ENCODE data around the gene KLF5. TPM values are rescaled to one million over a fixed set of nuclear protein-coding genes. Genes with fewer than 3 reads are reported as not detected.

Gene KLF5
- total and polyA plus RNA-seq, 2 donors: 3.4 to 78.5 TPM

DNA sequence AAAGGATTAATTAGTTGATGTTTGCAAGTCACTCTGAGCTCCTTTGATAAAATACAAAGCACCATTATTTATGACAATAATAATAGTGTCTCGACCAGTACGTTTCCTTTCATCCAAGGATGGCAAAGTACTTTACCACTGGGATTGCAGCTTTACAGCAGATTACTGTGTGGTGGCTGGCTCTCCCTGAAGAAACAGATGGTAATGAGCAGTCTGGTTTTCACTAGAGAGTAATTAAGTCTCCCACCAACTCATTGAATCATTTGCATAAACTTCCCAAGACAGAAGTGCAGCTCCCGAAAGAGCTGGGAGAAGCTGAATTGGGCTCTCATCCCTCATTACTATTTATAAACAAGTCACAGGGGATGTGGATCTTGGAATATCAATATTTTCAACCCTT lies 48.7 kb downstream of the KLF5 start:
- H3K4me3 ChIP-seq (ENCODE audit: low read length in 2 of 2): no peak overlapping the region
- H3K36me3 ChIP-seq (ENCODE audit: control insufficient read depth in 2 of 2, insufficient read depth in 2 of 2, low read length in 1 of 2): no peaks in the 10 kb centered on the region
- no peak overlapping the region for H3K27ac ChIP-seq (ENCODE audit: low read depth in 1 of 2, low read length in 1 of 2)
- no peaks in the 10 kb centered on the region for H3K4me1 ChIP-seq (ENCODE audit: control insufficient read depth in 2 of 2, insufficient read depth in 2 of 2, low read length in 2 of 2)
- no peaks in the 10 kb centered on the region for H3K9me3 ChIP-seq (ENCODE audit: control insufficient read depth in 2 of 2, insufficient read depth in 1 of 2, low read length in 1 of 2)
- DNase-seq (ENCODE audit: low read depth in 6 of 9, low spot score in 9 of 9): no peak
- no peaks in the 10 kb centered on the region for H3K27me3 ChIP-seq (ENCODE audit: control insufficient read depth in 2 of 2, insufficient read depth in 1 of 2, low read length in 1 of 2)
- WGBS: 98% methylated on average over 3 of the region's 3 CpGs

DNA sequence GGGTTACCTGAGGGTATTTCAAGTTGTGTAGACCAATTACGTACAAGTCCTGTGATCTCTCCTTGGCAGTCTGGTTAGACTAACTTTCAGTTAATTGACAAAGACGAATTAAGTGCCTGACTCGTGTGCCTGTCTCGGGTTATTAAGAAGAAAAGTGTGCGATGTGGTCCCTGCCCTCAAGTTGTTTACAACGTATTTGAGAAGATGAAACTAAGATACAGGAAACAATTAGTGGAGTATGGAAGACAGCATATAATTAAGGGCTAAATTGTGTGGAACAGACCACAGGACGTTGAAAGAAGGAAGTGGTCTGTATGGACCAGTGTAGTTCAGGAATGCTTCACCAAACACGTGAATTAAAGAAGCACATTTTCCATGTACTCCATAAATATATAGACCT lies 49.2 kb downstream of the KLF5 start:
- no peaks in the 10 kb centered on the region for H3K4me1 ChIP-seq (ENCODE audit: control insufficient read depth in 2 of 2, insufficient read depth in 2 of 2, low read length in 2 of 2)
- H3K27me3 ChIP-seq (ENCODE audit: control insufficient read depth in 2 of 2, insufficient read depth in 1 of 2, low read length in 1 of 2): no peaks in the 10 kb centered on the region
- H3K9me3 ChIP-seq (ENCODE audit: control insufficient read depth in 2 of 2, insufficient read depth in 1 of 2, low read length in 1 of 2): no peaks in the 10 kb centered on the region
- no peak for DNase-seq (ENCODE audit: low read depth in 6 of 9, low spot score in 9 of 9)
- WGBS: 58% methylated on average over 8 of the region's 8 CpGs
- no peak overlapping the region for H3K27ac ChIP-seq (ENCODE audit: low read depth in 1 of 2, low read length in 1 of 2)
- no peaks in the 10 kb centered on the region for H3K36me3 ChIP-seq (ENCODE audit: control insufficient read depth in 2 of 2, insufficient read depth in 2 of 2, low read length in 1 of 2)
- H3K4me3 ChIP-seq (ENCODE audit: low read length in 2 of 2): no peak overlapping the region

DNA sequence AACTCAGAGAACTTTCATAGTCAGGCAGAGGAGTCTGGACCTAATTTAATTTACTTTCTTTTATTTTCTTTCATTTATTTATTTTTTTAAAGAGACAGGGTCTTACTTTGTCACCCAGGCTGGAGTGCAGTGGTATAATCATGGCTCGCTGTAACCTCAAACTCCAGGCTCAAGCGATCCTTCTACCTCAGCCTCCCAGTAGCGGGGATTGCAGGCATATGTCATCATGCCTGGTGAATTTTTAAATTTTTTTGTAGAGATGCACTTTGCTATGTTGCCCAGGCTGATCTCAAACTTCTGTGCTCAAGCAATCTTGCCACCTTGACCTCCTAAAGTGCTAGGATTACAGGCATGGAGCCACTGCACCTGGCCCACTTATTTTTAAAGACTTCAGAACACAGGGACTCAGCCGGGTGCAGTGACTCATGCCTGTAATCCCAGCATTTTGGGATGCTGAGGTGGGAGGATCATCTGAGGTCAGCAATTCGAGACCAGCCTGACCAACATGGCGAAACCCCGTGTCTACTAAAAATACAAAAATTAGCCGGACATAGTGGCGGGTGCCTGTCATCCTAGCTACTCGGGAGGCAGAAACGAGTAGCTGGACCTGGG lies 50.6 kb downstream of the KLF5 start:
- no peak overlapping the region for H3K4me3 ChIP-seq (ENCODE audit: low read length in 2 of 2)
- no peaks in the 10 kb centered on the region for H3K36me3 ChIP-seq (ENCODE audit: control insufficient read depth in 2 of 2, insufficient read depth in 2 of 2, low read length in 1 of 2)
- no peaks in the 10 kb centered on the region for H3K4me1 ChIP-seq (ENCODE audit: control insufficient read depth in 2 of 2, insufficient read depth in 2 of 2, low read length in 2 of 2)
- H3K27ac ChIP-seq (ENCODE audit: low read depth in 1 of 2, low read length in 1 of 2): no peak overlapping the region
- WGBS: 96% methylated on average over 11 of the region's 11 CpGs
- H3K27me3 ChIP-seq (ENCODE audit: control insufficient read depth in 2 of 2, insufficient read depth in 1 of 2, low read length in 1 of 2): no peaks in the 10 kb centered on the region
- peaks cover 0 to 3% of the 10 kb centered on the region in 2 donors for H3K9me3 ChIP-seq (ENCODE audit: control insufficient read depth in 2 of 2, insufficient read depth in 1 of 2, low read length in 1 of 2)
- no peak for DNase-seq (ENCODE audit: low read depth in 6 of 9, low spot score in 9 of 9)

DNA sequence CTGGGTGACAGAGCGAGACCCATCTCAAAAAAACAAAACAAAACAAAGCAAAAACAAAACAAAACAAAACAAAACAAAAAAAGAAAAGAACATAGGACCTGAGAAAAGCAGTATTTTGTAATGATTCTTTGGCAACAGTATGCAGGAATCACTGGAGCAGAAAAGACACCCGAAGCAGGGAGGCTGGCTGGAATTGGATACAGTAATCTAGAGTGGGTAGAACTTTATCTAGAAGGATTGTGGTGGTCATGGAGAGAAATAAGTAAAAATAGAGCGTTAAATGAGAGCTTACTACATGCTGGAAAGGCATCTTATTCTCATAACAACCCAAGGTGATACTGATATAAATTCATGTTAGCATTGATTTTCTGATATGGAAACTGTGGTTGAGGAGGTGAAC lies 51.2 kb downstream of the KLF5 start:
- no peaks in the 10 kb centered on the region for H3K36me3 ChIP-seq (ENCODE audit: control insufficient read depth in 2 of 2, insufficient read depth in 2 of 2, low read length in 1 of 2)
- no peak for DNase-seq (ENCODE audit: low read depth in 6 of 9, low spot score in 9 of 9)
- no peaks in the 10 kb centered on the region for H3K27me3 ChIP-seq (ENCODE audit: control insufficient read depth in 2 of 2, insufficient read depth in 1 of 2, low read length in 1 of 2)
- 94% methylated on average over 3 of the region's 3 CpGs for WGBS
- H3K4me3 ChIP-seq (ENCODE audit: low read length in 2 of 2): no peak overlapping the region
- peaks cover 0 to 3% of the 10 kb centered on the region in 2 donors for H3K9me3 ChIP-seq (ENCODE audit: control insufficient read depth in 2 of 2, insufficient read depth in 1 of 2, low read length in 1 of 2)
- no peaks in the 10 kb centered on the region for H3K4me1 ChIP-seq (ENCODE audit: control insufficient read depth in 2 of 2, insufficient read depth in 2 of 2, low read length in 2 of 2)
- no peak overlapping the region for H3K27ac ChIP-seq (ENCODE audit: low read depth in 1 of 2, low read length in 1 of 2)

DNA sequence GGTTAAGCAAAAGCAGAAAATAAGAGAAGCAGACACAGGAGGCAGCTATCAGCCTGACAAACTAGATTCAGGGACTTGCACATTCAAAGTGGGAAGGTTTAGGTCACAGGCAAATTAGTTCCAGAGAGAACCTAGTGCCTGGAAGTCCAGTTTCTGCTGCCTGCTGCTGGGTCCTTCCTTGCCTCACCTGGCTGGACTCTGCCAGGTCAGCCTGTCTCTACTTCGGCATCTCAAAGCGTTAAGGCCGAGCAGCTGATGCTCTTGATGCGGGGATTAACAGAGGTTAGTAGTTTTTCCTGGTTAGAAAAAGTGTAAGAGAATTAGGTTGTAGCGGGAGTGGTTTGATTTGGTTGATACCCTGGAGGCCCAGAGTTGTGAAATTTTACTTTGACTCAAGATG lies 52.0 kb downstream of the KLF5 start:
- H3K4me3 ChIP-seq (ENCODE audit: low read length in 2 of 2): no peak overlapping the region
- H3K4me1 ChIP-seq (ENCODE audit: control insufficient read depth in 2 of 2, insufficient read depth in 2 of 2, low read length in 2 of 2): no peaks in the 10 kb centered on the region
- H3K9me3 ChIP-seq (ENCODE audit: control insufficient read depth in 2 of 2, insufficient read depth in 1 of 2, low read length in 1 of 2): peaks cover 0 to 3% of the 10 kb centered on the region in 2 donors
- no peaks in the 10 kb centered on the region for H3K36me3 ChIP-seq (ENCODE audit: control insufficient read depth in 2 of 2, insufficient read depth in 2 of 2, low read length in 1 of 2)
- no peaks in the 10 kb centered on the region for H3K27me3 ChIP-seq (ENCODE audit: control insufficient read depth in 2 of 2, insufficient read depth in 1 of 2, low read length in 1 of 2)
- DNase-seq (ENCODE audit: low read depth in 6 of 9, low spot score in 9 of 9): no peak
- WGBS: 95% methylated on average over 5 of the region's 5 CpGs
- no peak overlapping the region for H3K27ac ChIP-seq (ENCODE audit: low read depth in 1 of 2, low read length in 1 of 2)

DNA sequence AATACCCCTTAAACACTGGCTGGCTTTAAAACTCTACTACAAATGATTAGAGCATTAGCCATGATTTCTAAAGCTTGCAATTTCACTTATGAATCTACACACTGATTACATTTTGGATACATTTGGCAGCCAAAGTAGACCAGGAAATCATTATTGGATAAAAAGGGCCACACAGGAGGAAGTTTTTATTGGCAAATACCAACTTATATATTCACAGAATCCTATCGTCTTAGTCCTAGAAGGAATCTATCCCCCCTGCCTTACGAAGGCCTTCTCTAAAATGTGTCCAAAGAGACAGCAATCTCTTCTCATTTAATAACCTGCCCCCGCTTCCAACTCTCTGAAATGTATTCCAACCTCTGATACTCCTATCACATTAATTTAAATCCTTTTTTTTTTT lies 52.5 kb downstream of the KLF5 start:
- Histone ChIP-seq H3K27me3 (ENCODE audit: control insufficient read depth in 2 of 2, insufficient read depth in 1 of 2, low read length in 1 of 2) (no peaks in the 10 kb centered on the region), H3K4me1 (ENCODE audit: control insufficient read depth in 2 of 2, insufficient read depth in 2 of 2, low read length in 2 of 2) (no peaks in the 10 kb centered on the region), H3K36me3 (ENCODE audit: control insufficient read depth in 2 of 2, insufficient read depth in 2 of 2, low read length in 1 of 2) (no peaks in the 10 kb centered on the region), H3K4me3 (ENCODE audit: low read length in 2 of 2) (no peak overlapping the region), H3K27ac (ENCODE audit: low read depth in 1 of 2, low read length in 1 of 2) (no peak overlapping the region), H3K9me3 (ENCODE audit: control insufficient read depth in 2 of 2, insufficient read depth in 1 of 2, low read length in 1 of 2) (peaks cover 0 to 3% of the 10 kb centered on the region in 2 donors)
- WGBS: 75% methylated on average over 3 of the region's 3 CpGs
- no peak for DNase-seq (ENCODE audit: low read depth in 6 of 9, low spot score in 9 of 9)

DNA sequence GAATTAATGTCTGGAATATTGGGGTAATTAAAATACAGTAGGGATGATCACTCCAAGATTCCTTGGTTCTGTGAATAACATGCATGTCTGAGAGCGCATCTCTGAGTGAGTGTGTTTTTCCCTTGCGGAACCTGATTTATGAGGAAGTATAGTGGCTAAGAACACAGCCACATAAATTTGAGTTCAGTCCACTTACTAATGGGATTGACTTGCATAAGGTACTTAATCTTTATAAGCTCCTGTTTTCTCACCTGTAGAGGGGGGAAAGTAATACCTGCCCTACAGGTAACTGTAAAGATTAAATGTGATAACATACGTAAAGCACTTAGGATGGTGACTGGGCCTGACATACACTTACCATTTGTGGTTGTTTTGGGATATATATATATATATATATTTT lies 60.8 kb downstream of the KLF5 start:
- WGBS: 97% methylated on average over 3 of the region's 3 CpGs
- Histone ChIP-seq H3K4me1 (ENCODE audit: control insufficient read depth in 2 of 2, insufficient read depth in 2 of 2, low read length in 2 of 2) (no peaks in the 10 kb centered on the region), H3K27me3 (ENCODE audit: control insufficient read depth in 2 of 2, insufficient read depth in 1 of 2, low read length in 1 of 2) (no peaks in the 10 kb centered on the region), H3K9me3 (ENCODE audit: control insufficient read depth in 2 of 2, insufficient read depth in 1 of 2, low read length in 1 of 2) (no peaks in the 10 kb centered on the region), H3K27ac (ENCODE audit: low read depth in 1 of 2, low read length in 1 of 2) (no peak overlapping the region), H3K36me3 (ENCODE audit: control insufficient read depth in 2 of 2, insufficient read depth in 2 of 2, low read length in 1 of 2) (no peaks in the 10 kb centered on the region), H3K4me3 (ENCODE audit: low read length in 2 of 2) (no peak overlapping the region)
- peak in 1 of 9 donors; percentile 3 for DNase-seq (ENCODE audit: low read depth in 6 of 9, low spot score in 9 of 9)

Measured in thymus (tissue), 11 donors.